SK-N-SH (cell line): ENCODE measurements around the gene UTP3.
A peak's percentile ranks its signal among the peaks of the same experiment; 100 is the strongest.

Experiments used
- CTCF ChIP-seq: fragments of 200-600 bp; sonication (generic); IDR thresholded peaks from 2 replicates; pipeline ENCODE4 v1.6.1; 2017; ENCODE audit warnings: antibody characterized with exemption, mild to moderate bottlenecking, moderate library complexity
- EP300 ChIP-seq, 2 experiments: IDR thresholded peaks; 2 replicates each; pipeline versions ENCODE4 v1.4.0 to v1.6.1; 2012; ENCODE audit warnings: borderline replicate concordance in 1 of 2, low read depth in 1 of 2, low read length in 1 of 2
- MEF2A ChIP-seq: IDR thresholded peaks from 2 replicates; pipeline ENCODE4 v1.4.0; 2012; ENCODE audit warnings: low read depth, borderline replicate concordance
- NRF1 ChIP-seq: IDR thresholded peaks from 2 replicates; pipeline ENCODE4 v1.6.1; 2012; ENCODE audit warnings: low read depth, mild to moderate bottlenecking, low read length
- PBX3 ChIP-seq: IDR thresholded peaks from 2 replicates; pipeline ENCODE4; 2012
- POLR2AphosphoS5 ChIP-seq: IDR thresholded peaks from 2 replicates; pipeline ENCODE4 v1.6.1; 2012; ENCODE audit warnings: low read depth, low read length
- YY1 ChIP-seq: IDR thresholded peaks from 2 replicates; pipeline ENCODE4 v1.4.0; 2012; ENCODE audit warnings: low read depth, mild to moderate bottlenecking

GRCh38 chr4:70721747-70722146 lies 33.4 kb downstream of the UTP3 start, which contains the start of gene RUFY3:
- TF ChIP-seq NRF1 (no peak), POLR2AphosphoS5 (peak; percentile 76), CTCF (no peak), YY1 (peak; percentile 87; the same call in 1 of the 2 replicates), MEF2A (no peak), EP300 (IDR thresholded peaks at IDR 0.05; ENCODE audit: borderline replicate concordance in 1 of 2, low read depth in 1 of 2, low read length in 1 of 2) (peak in 1 of 2 experiments; percentile 57; a peak in 1 of 4 replicates), PBX3 (no peak)
